SU-DHL-6 (cell line): ENCODE data around the gene GJC2.

ENCODE experiments used
- CTCF ChIP-seq: fragments of 200-600 bp; sonication (generic); IDR thresholded peaks from one replicate; pipeline ENCODE4 v1.5.1; 2017; ENCODE audit warnings: antibody characterized with exemption, mild to moderate bottlenecking, low read length, moderate library complexity; ENCODE audit not compliant: insufficient read depth, poor library complexity, severe bottlenecking
- EZH2phosphoT487 ChIP-seq: fragments of 200-600 bp; sonication (generic), shearing (Covaris generic); conservative IDR thresholded peaks from 2 replicates; pipeline ENCODE4 v1.6.1; 2018; ENCODE audit warnings: mild to moderate bottlenecking, antibody characterized with exemption, low read length, moderate library complexity, mixed read lengths

- TF ChIP-seq CTCF (no peak), EZH2phosphoT487 (no peak)
Measured at GRCh38 chr1:228162286-228163006, 12.7 kb downstream of the GJC2 start.
